GM21619 (cell line): ENCODE data around the gene SEMA5B.

Experiments
- ATAC-seq: cut with Tn5 transposase; IDR thresholded peaks from one replicate; pipeline ENCODE4 v1.9.1; 2021; ENCODE audit not compliant: unreplicated experiment

SEMA5B gene, protein sequence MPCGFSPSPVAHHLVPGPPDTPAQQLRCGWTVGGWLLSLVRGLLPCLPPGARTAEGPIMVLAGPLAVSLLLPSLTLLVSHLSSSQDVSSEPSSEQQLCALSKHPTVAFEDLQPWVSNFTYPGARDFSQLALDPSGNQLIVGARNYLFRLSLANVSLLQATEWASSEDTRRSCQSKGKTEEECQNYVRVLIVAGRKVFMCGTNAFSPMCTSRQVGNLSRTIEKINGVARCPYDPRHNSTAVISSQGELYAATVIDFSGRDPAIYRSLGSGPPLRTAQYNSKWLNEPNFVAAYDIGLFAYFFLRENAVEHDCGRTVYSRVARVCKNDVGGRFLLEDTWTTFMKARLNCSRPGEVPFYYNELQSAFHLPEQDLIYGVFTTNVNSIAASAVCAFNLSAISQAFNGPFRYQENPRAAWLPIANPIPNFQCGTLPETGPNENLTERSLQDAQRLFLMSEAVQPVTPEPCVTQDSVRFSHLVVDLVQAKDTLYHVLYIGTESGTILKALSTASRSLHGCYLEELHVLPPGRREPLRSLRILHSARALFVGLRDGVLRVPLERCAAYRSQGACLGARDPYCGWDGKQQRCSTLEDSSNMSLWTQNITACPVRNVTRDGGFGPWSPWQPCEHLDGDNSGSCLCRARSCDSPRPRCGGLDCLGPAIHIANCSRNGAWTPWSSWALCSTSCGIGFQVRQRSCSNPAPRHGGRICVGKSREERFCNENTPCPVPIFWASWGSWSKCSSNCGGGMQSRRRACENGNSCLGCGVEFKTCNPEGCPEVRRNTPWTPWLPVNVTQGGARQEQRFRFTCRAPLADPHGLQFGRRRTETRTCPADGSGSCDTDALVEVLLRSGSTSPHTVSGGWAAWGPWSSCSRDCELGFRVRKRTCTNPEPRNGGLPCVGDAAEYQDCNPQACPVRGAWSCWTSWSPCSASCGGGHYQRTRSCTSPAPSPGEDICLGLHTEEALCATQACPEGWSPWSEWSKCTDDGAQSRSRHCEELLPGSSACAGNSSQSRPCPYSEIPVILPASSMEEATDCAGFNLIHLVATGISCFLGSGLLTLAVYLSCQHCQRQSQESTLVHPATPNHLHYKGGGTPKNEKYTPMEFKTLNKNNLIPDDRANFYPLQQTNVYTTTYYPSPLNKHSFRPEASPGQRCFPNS

GRCh38 chr3:123027292-123028232 lies at the start of gene SEMA5B:
Gene SEMA5B (minus strand): TSS chr3:123027763. CDS start chr3:122961263, 66,500 bp downstream.
- no peak for ATAC-seq

- no peak for ATAC-seq
These were observed 49.2 kb upstream of the SEMA5B start for GRCh38 chr3:123076496-123077418.

GRCh38 chr3:123076112-123076495 lies 48.5 kb upstream of the SEMA5B start:
- no peak for ATAC-seq

DNA sequence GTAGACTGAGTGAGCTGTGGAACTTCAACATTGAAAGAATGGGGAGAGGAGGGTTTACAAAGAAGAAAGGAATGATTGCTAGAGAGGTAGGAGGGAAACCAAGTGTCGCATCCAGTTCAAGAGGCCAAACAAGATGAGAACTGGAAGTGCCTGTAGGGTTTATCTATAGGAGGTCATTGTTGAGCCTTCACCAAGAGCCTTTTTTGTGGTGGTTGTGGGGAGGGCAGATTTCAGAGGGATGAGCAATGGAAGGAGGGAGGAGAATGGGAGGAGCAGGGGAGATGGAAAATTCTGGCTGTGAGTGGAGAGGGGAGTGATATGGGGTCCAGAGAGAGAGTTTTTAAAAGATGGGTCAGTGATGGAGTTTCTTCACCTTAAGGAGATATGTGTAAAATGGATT lies 47.8 kb upstream of the SEMA5B start:
- no peak for ATAC-seq

DNA sequence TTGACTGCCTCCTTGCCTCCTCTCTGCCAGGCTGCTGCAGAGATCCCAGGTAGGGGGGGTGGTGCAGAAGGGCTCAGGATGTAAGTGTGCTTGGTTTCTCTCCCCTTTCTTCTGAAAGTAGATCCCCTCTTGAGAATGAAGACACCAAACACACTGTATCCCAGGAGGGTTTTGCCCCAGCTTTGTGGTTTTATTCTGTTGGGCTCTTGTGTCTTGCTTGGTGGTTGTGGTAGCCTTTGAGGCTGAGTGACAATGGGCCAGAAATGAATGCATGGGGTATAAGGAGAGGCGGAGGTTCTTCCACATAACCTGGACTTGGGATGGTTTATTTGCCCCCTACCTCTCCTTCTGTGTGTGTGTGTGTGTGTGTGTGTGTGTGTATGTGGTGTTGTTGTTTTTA lies 45.0 kb upstream of the SEMA5B start:
- ATAC-seq: no peak

- ATAC-seq: no peak
These were observed 44.6 kb upstream of the SEMA5B start for GRCh38 chr3:123072152-123072551.

DNA sequence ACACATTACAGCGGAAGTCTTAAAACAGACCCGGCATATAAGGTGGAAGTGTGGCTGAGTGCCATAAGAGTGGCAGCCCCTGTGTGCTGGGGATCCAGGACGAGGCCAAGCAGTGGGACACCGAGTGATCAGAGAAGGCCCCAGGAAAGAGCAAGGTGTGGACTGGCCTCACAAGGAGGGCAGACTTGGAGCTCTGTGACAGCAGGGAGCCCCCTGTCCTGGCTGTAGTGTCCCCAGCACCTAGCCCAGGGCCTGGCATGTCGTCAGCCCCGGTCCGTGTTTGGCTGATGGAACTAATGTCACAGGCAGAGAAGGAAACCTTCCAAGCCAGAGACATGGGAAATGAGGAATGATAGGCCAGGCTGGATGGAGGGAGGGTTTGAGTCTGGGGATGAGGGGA lies 44.0 kb upstream of the SEMA5B start:
- no peak for ATAC-seq

DNA sequence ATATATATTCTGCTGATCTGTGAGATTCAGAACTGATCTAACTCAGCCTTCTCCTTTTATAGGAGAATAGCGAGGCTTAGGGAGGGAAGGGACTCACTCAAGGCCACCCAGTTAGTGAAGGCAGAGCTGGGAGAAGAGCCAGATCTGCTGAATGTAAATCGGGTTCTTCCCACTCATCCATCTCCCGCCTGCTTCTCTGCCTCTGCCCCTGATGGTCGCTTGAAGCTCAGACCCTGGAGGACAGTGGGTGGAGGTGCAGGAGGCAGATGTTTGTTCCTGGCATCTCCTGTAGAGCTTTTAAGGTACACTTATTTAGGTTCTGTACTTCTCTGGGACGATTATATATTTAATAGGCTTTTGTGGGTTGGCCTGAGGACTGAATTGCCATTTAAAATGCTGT lies 43.6 kb upstream of the SEMA5B start:
- no peak for ATAC-seq

DNA sequence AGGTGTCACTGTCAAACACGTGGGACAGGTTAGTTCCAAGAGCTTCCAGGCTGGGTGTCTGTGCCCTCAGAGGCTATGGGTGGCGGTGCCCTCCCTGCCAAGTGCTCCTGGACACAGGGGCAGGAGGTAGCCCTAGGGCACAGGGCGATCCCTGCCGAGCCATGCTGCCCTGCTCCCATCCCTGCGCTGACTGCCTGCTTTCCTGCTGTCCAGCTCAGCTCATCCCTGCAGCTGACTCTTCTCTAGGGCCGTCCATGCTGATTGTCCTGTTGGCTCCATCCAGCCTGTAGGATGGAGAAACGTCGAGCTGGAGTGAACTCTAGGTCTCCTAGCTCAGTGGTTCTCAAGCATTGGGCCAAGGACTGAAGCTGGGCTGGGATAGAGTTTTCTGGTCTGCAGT lies 42.9 kb upstream of the SEMA5B start:
- ATAC-seq: no peak

GRCh38 chr3:123068601-123069381 lies 41.2 kb upstream of the SEMA5B start:
- no peak for ATAC-seq

GRCh38 chr3:123067689-123068600 lies 40.4 kb upstream of the SEMA5B start:
- ATAC-seq: peak; percentile 27

DNA sequence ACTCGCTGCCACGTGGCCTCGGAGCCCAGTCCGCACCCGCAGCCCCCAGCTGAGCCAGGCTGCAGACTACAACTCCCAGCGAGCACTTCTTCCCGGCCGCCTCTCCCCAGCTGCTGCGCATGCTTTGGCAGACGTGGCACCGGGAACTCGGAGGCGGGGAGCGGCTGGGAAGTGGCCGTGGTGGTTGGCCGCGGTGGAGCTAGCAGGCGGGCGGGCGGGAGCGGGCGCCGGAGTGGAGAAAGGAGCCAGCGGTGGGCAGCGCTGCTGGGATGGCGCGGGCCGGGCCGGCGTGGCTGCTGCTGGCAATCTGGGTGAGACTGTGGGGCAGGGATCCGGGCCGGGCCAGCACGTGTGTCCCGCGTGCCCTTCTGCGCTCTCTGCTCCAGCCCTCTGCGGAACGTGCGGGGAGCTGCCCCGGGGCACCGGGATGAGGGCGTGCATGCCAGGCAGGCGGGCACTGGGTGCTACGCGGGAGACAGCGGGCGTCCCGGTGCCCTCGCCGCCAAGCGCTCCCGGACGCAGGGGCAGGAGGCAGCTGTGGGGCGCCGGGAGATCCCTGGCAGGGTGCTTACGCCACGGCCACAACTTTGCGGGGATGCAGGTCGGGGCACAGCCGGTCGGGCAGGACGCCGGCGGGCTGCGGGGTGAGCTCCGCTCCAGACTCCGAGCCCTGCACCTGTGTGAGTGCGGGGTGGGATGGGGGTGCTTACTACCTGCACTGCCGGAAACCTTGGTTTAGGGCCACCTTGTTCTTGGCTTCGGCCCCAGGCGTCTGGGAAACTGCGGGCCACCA lies 39.5 kb upstream of the SEMA5B start, which contains the start of gene PDIA5:
Gene PDIA5, plus strand, starts transcription at position 130 of the 793 bp plus-strand sequence. Its CDS starts 140 bp downstream, at position 270.
- peak; percentile 84 for ATAC-seq

GRCh38 chr3:123066599-123066895 lies 39.0 kb upstream of the SEMA5B start:
- no peak for ATAC-seq

GRCh38 chr3:123064914-123065313 lies 37.4 kb upstream of the SEMA5B start:
- no peak for ATAC-seq

GRCh38 chr3:123064506-123064905 lies 36.9 kb upstream of the SEMA5B start:
- ATAC-seq: no peak

GRCh38 chr3:123063034-123063433 lies 35.5 kb upstream of the SEMA5B start:
- no peak for ATAC-seq

GRCh38 chr3:123061856-123062255 lies 34.3 kb upstream of the SEMA5B start:
- ATAC-seq: no peak
